Measurements from ENCODE around the gene CRAMP1.

The CRAMP1 gene

DNA sequence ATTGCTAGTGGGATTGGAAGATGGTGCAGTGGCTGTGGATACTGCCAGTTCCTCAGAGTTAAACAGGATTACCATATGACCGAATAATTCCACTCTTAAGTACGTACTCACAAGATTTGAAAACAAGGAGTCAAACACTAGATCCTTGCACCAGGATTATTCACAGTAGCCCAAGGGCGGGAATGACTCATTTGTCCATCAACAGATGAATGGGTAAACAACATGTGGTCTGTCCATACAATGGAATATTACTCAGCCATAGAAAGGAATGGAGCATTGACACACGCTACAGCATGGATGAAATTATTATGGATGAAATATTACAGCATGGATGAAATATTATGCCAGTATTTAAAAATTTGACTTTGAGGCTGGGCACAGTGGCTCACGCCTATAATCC, 84.7 kb downstream of the CRAMP1 start:
- Histone ChIP-seq H3K4me3 (ENCODE audit: insufficient read depth in 1 of 2, low read depth in 1 of 2, low read length in 2 of 2) (no peak overlapping the region), H2BK15ac (ENCODE audit: low read depth, poor library complexity, severe bottlenecking) (no peak overlapping the region), H2AFZ (ENCODE audit: low read depth, low read length) (no peak overlapping the region), H4K91ac (ENCODE audit: low read length) (no peak overlapping the region), H3K18ac (ENCODE audit: low read depth in 1 of 2, low read length in 2 of 2) (no peak overlapping the region), H3K4ac (ENCODE audit: low read depth in 1 of 2, low read length in 2 of 2) (no peak overlapping the region), H3K27ac (ENCODE audit: low read length, poor library complexity, severe bottlenecking) (no peak overlapping the region), H2AK5ac (ENCODE audit: low read length, severe bottlenecking) (no peak overlapping the region), H3K9ac (ENCODE audit: low read length) (no peak overlapping the region), H3K4me2 (ENCODE audit: low read length, poor library complexity, severe bottlenecking) (no peak overlapping the region), H3K27me3 (ENCODE audit: control insufficient read depth in 1 of 2, insufficient read depth in 1 of 2, low read length in 2 of 2) (no peaks in the 10 kb centered on the region), H3K9me3 (ENCODE audit: control insufficient read depth, low read length) (no peaks in the 10 kb centered on the region), H2BK5ac (ENCODE audit: low read depth, low read length, poor library complexity, severe bottlenecking) (no peak overlapping the region), H3K36me3 (ENCODE audit: control insufficient read depth in 1 of 2, insufficient read depth in 2 of 2, low read depth in 1 of 2, low read length in 2 of 2) (peaks cover 63 to 79% of the 10 kb centered on the region in 2 experiments), H3K23ac (ENCODE audit: low read length in 2 of 2) (no peak overlapping the region), H3K79me1 (replicated peaks; ENCODE audit: low read length, poor library complexity, severe bottlenecking) (peaks cover 40% of the 10 kb centered on the region), H2BK12ac (ENCODE audit: low read length in 2 of 2) (no peak overlapping the region), H3K4me1 (ENCODE audit: control insufficient read depth, insufficient read depth, low read depth, low read length) (peaks cover 6% of the 10 kb centered on the region), H2BK120ac (ENCODE audit: low read depth, low read length) (no peak overlapping the region), H3K14ac (ENCODE audit: low read length in 2 of 2) (no peak overlapping the region), H4K8ac (ENCODE audit: low read length) (no peak overlapping the region)
- 95% methylated on average over 5 of the region's 5 CpGs for WGBS
- peak; percentile 64 for DNase-seq

DNA sequence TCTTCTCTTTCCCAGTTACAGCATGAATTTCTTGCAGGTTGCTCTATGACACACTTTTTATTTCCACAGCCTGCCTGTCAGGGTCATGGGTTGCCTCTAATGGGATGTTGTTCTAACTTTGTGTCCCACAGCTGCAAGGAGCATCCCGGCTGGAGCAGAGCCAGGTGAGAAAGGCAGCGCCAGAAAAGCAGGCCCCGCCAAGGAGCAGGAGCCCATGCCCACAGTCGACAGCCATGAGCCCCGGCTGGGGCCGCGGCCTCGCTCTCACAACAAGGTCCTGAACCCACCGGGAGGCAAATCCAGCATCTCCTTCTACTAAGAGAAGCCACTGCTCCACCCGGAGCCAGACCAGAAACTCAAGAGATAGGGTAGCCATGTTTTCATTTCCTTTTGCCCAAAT, 86.5 kb downstream of the CRAMP1 start:
- H3K36me3 ChIP-seq (ENCODE audit: control insufficient read depth in 1 of 2, insufficient read depth in 2 of 2, low read depth in 1 of 2, low read length in 2 of 2) = peaks cover 53 to 73% of the 10 kb centered on the region in 2 experiments
- H3K4ac ChIP-seq (ENCODE audit: low read depth in 1 of 2, low read length in 2 of 2) = no peak overlapping the region
- no peak overlapping the region for H3K14ac ChIP-seq (ENCODE audit: low read length in 2 of 2)
- DNase-seq = no peak
- H3K79me1 ChIP-seq (replicated peaks; ENCODE audit: low read length, poor library complexity, severe bottlenecking) = peaks cover 39% of the 10 kb centered on the region
- no peak overlapping the region for H2AK5ac ChIP-seq (ENCODE audit: low read length, severe bottlenecking)
- WGBS = 99% methylated on average over 10 of the region's 10 CpGs
- H2BK12ac ChIP-seq (ENCODE audit: low read length in 2 of 2) = no peak overlapping the region
- H2BK120ac ChIP-seq (ENCODE audit: low read depth, low read length) = no peak overlapping the region
- H3K27me3 ChIP-seq (ENCODE audit: control insufficient read depth in 1 of 2, insufficient read depth in 1 of 2, low read length in 2 of 2) = no peaks in the 10 kb centered on the region
- H3K23ac ChIP-seq (ENCODE audit: low read length in 2 of 2) = no peak overlapping the region
- H3K18ac ChIP-seq (ENCODE audit: low read depth in 1 of 2, low read length in 2 of 2) = no peak overlapping the region
- no peak overlapping the region for H2AFZ ChIP-seq (ENCODE audit: low read depth, low read length)
- no peaks in the 10 kb centered on the region for H3K9me3 ChIP-seq (ENCODE audit: control insufficient read depth, low read length)
- no peak overlapping the region for H2BK5ac ChIP-seq (ENCODE audit: low read depth, low read length, poor library complexity, severe bottlenecking)
- H4K8ac ChIP-seq (ENCODE audit: low read length) = no peak overlapping the region
- H2BK15ac ChIP-seq (ENCODE audit: low read depth, poor library complexity, severe bottlenecking) = no peak overlapping the region
- H3K4me1 ChIP-seq (ENCODE audit: control insufficient read depth, insufficient read depth, low read depth, low read length) = no peaks in the 10 kb centered on the region
- H3K4me3 ChIP-seq (ENCODE audit: insufficient read depth in 1 of 2, low read depth in 1 of 2, low read length in 2 of 2) = no peak overlapping the region
- H3K4me2 ChIP-seq (ENCODE audit: low read length, poor library complexity, severe bottlenecking) = no peak overlapping the region
- H4K91ac ChIP-seq (ENCODE audit: low read length) = no peak overlapping the region
- H3K9ac ChIP-seq (ENCODE audit: low read length) = no peak overlapping the region
- no peak overlapping the region for H3K27ac ChIP-seq (ENCODE audit: low read length, poor library complexity, severe bottlenecking)

DNA sequence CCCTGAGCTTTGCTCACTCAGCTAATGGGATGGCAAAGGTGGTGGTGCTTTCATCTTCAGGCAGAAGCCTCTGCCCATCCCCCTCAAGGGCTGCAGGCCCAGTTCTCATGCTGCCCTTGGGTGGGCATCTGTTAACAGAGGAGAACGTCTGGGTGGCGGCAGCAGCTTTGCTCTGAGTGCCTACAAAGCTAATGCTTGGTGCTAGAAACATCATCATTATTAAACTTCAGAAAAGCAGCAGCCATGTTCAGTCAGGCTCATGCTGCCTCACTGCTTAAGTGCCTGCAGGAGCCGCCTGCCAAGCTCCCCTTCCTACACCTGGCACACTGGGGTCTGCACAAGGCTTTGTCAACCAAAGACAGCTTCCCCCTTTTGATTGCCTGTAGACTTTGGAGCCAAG, 88.1 kb downstream of the CRAMP1 start:
- H2AFZ ChIP-seq (ENCODE audit: low read depth, low read length) = no peak overlapping the region
- no peak overlapping the region for H2BK12ac ChIP-seq (ENCODE audit: low read length in 2 of 2)
- no peak overlapping the region for H4K91ac ChIP-seq (ENCODE audit: low read length)
- H3K4me3 ChIP-seq (ENCODE audit: insufficient read depth in 1 of 2, low read depth in 1 of 2, low read length in 2 of 2) = no peak overlapping the region
- H3K79me1 ChIP-seq (replicated peaks; ENCODE audit: low read length, poor library complexity, severe bottlenecking) = peaks cover 39% of the 10 kb centered on the region
- 96% methylated on average over 3 of the region's 3 CpGs for WGBS
- H3K18ac ChIP-seq (ENCODE audit: low read depth in 1 of 2, low read length in 2 of 2) = no peak overlapping the region
- DNase-seq = no peak
- H3K27me3 ChIP-seq (ENCODE audit: control insufficient read depth in 1 of 2, insufficient read depth in 1 of 2, low read length in 2 of 2) = no peaks in the 10 kb centered on the region
- no peak overlapping the region for H4K8ac ChIP-seq (ENCODE audit: low read length)
- H3K36me3 ChIP-seq (ENCODE audit: control insufficient read depth in 1 of 2, insufficient read depth in 2 of 2, low read depth in 1 of 2, low read length in 2 of 2) = peaks cover 52 to 63% of the 10 kb centered on the region in 2 experiments
- H2BK5ac ChIP-seq (ENCODE audit: low read depth, low read length, poor library complexity, severe bottlenecking) = no peak overlapping the region
- no peaks in the 10 kb centered on the region for H3K9me3 ChIP-seq (ENCODE audit: control insufficient read depth, low read length)
- no peak overlapping the region for H2AK5ac ChIP-seq (ENCODE audit: low read length, severe bottlenecking)
- no peak overlapping the region for H2BK15ac ChIP-seq (ENCODE audit: low read depth, poor library complexity, severe bottlenecking)
- no peak overlapping the region for H3K9ac ChIP-seq (ENCODE audit: low read length)
- H3K23ac ChIP-seq (ENCODE audit: low read length in 2 of 2) = no peak overlapping the region
- no peak overlapping the region for H3K14ac ChIP-seq (ENCODE audit: low read length in 2 of 2)
- H3K4ac ChIP-seq (ENCODE audit: low read depth in 1 of 2, low read length in 2 of 2) = no peak overlapping the region
- no peak overlapping the region for H3K4me2 ChIP-seq (ENCODE audit: low read length, poor library complexity, severe bottlenecking)
- H2BK120ac ChIP-seq (ENCODE audit: low read depth, low read length) = no peak overlapping the region
- no peaks in the 10 kb centered on the region for H3K4me1 ChIP-seq (ENCODE audit: control insufficient read depth, insufficient read depth, low read depth, low read length)
- no peak overlapping the region for H3K27ac ChIP-seq (ENCODE audit: low read length, poor library complexity, severe bottlenecking)

DNA sequence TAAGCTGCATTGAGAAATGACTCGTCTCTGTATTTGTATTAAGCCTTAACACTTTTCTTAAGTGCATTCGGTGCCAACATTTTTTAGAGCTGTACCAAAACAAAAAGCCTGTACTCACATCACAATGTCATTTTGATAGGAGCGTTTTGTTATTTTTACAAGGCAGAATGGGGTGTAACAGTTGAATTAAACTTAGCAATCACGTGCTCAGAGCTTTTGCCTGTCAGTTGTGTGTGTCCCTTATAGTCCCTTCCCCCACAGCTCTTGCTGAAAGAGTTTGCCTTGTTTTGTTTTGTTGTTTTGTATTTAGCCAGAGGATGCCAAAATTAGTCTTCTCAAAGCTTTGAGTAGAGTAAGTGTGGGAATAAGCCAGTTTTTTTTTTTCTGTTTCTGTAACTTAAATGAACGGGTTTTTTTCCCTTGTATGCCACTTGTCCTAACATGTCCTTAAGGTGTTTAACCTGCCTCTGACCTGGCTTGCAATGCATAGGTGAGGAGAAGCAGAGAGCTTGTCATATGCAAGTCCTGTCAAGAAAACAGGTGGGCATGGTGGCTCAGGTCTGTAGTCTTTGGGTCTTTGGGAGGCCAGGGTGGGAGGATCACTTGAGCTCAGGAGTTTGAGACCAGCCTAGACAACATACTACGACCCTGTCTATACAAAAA, 89.2 kb downstream of the CRAMP1 start:
- Histone ChIP-seq H4K91ac (ENCODE audit: low read length) (no peak overlapping the region), H2AK5ac (ENCODE audit: low read length, severe bottlenecking) (no peak overlapping the region), H3K79me1 (replicated peaks; ENCODE audit: low read length, poor library complexity, severe bottlenecking) (peaks cover 33% of the 10 kb centered on the region), H2BK120ac (ENCODE audit: low read depth, low read length) (no peak overlapping the region), H2AFZ (ENCODE audit: low read depth, low read length) (no peak overlapping the region), H3K14ac (ENCODE audit: low read length in 2 of 2) (no peak overlapping the region), H2BK5ac (ENCODE audit: low read depth, low read length, poor library complexity, severe bottlenecking) (no peak overlapping the region), H3K27me3 (ENCODE audit: control insufficient read depth in 1 of 2, insufficient read depth in 1 of 2, low read length in 2 of 2) (no peaks in the 10 kb centered on the region), H2BK12ac (ENCODE audit: low read length in 2 of 2) (no peak overlapping the region), H3K9ac (ENCODE audit: low read length) (no peak overlapping the region), H2BK15ac (ENCODE audit: low read depth, poor library complexity, severe bottlenecking) (no peak overlapping the region), H3K27ac (ENCODE audit: low read length, poor library complexity, severe bottlenecking) (no peak overlapping the region), H3K23ac (ENCODE audit: low read length in 2 of 2) (no peak overlapping the region), H3K18ac (ENCODE audit: low read depth in 1 of 2, low read length in 2 of 2) (no peak overlapping the region), H3K9me3 (ENCODE audit: control insufficient read depth, low read length) (no peaks in the 10 kb centered on the region), H3K4me1 (ENCODE audit: control insufficient read depth, insufficient read depth, low read depth, low read length) (no peaks in the 10 kb centered on the region), H3K4me3 (ENCODE audit: insufficient read depth in 1 of 2, low read depth in 1 of 2, low read length in 2 of 2) (no peak overlapping the region), H3K36me3 (ENCODE audit: control insufficient read depth in 1 of 2, insufficient read depth in 2 of 2, low read depth in 1 of 2, low read length in 2 of 2) (peaks cover 45 to 59% of the 10 kb centered on the region in 2 experiments), H4K8ac (ENCODE audit: low read length) (no peak overlapping the region), H3K4ac (ENCODE audit: low read depth in 1 of 2, low read length in 2 of 2) (no peak overlapping the region), H3K4me2 (ENCODE audit: low read length, poor library complexity, severe bottlenecking) (no peak overlapping the region)
- DNase-seq = no peak
- WGBS = 96% methylated on average over 4 of the region's 6 CpGs
